ENCODE data around the gene KRT222.

Gene KRT222

DNA sequence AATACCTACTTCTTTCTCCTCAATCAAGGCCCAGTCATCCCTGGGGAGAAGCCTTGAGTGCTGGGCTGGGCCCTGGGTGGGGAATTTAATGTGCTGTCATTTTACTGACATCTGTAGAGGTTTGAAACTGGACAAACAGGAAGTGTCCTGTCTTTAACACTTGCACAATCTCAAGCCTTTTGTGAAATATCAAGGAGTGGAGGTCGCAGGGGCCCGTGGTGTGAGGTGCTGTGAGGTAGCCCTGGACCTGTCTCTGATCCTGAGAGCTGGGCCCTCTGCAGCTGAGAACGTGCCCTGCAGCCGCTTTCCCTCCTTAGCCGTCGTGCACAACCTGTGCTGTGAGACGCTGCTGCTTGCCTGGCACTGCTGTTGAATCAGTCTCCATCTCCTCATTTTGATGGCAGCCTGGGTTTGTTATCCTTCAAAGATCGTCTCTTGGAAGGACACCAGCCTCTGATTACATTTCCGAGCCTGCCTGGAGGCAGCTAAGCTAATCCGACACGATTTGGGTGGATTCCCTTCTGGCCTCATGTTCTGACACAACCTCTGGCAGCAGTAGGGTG lies 47.2 kb downstream of the KRT222 start:
- Histone ChIP-seq H3K4me1 (peaks cover 61% of the 10 kb centered on the region), H3K9ac (no peak overlapping the region), H3K36me3 (no peaks in the 10 kb centered on the region), H3K27me3 (no peaks in the 10 kb centered on the region), H3K4me2 (no peak overlapping the region), H3K9me3 (no peaks in the 10 kb centered on the region), H3K27ac (no peak overlapping the region), H3K4me3 (no peak overlapping the region), H4K20me1 (no peaks in the 10 kb centered on the region)
- no peak for TF ChIP-seq Cebpa-rat (IDR thresholded peaks at IDR 0.05)

DNA sequence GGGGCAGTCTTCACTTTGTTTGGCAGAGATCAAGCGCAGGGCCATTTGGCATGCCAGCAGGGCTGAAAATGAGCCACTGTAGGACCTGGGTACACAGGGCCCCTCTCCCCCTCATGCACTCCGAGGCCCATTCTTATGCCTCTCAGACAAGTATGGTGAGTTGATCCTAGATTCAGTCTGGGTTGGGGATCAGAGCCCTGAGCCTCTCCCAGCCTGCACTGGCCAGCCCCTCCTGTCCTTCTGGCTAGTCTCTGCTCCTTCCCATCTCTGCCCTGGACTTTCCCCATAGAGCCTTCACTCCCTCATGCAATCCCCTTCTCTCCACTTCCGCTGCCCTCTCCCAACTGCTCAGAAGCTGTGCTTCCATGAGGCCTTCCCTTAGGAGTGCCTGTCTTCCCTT lies 48.4 kb downstream of the KRT222 start:
- no peak overlapping the region for H3K27ac ChIP-seq
- no peaks in the 10 kb centered on the region for H4K20me1 ChIP-seq
- peaks cover 49% of the 10 kb centered on the region for H3K4me1 ChIP-seq
- no peaks in the 10 kb centered on the region for H3K27me3 ChIP-seq
- H3K4me2 ChIP-seq = no peak overlapping the region
- H3K9ac ChIP-seq = no peak overlapping the region
- no peak overlapping the region for H3K4me3 ChIP-seq
- H3K36me3 ChIP-seq = no peaks in the 10 kb centered on the region
- TF ChIP-seq Cebpa-rat (IDR thresholded peaks at IDR 0.05) = no peak
- no peaks in the 10 kb centered on the region for H3K9me3 ChIP-seq

DNA sequence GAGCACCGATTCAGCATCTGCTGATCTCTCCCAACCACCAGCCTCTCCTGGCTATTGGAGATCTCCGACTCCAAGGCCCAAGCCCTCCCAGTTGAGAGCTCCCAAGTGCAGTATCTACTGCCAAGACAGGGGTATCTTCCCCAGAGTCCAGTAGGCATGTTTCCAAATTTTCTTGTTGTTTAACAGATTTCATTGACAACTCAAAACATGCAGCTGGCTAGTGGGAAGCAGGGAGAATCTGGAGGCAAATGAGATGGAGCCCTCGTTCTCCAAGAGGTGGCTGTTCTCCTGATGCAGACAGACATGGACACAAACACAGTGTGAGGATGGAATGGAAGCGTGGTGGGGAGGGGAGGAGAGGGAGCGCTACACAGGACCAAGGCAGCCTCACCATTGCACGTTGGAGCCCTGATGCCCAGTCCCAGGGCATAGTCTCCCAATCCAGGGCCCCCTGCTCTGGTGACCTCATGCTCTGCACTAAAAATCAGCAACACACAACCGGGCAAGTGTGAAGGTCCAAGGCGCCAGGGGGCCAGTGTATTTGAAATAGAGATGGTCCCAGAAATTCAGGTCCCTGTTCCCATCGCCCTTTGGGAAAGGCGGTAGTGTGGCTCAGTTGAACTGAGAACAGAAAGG lies 49.0 kb downstream of the KRT222 start:
- no peak overlapping the region for H3K4me3 ChIP-seq
- H3K4me1 ChIP-seq = peaks cover 43% of the 10 kb centered on the region
- H3K4me2 ChIP-seq = peak overlapping the region; percentile 75

DNA sequence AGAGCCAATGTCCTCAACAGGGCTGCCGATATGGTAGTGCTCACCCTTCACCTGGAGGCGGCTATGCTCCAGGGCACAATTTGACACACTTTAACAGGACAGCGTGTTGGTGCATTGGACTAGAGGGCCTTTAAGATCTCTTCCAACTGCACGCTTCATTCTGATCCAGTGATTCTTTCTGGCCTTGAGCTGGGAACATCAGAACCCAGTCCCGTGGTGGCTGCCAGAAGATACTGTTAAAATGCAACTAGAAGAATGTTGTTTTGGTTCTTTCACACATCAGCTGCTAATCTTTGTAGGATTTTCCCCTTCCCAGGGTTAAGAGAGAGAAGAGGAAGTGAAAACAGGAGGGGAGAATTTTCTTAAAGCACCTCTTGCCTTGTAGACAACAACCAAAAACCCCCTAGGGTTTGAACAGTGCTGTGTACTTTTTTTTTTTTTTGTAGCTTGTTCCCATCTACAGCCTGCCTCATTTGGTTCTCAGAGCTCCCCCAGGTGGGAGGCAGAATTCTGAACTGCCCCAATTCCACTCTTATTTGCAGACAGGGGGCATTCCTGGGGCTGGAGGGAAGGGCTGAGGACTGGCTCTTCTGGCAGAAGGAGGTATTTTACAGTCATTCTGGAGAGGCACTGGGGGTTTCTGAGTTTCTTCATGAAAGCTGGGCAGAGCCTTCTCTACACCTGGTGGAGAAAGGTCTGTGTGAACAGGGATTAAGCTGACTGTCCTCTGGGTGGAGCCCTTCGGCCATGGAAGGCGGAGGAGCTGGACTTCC lies 49.7 kb downstream of the KRT222 start:
- H3K27me3 ChIP-seq = no peaks in the 10 kb centered on the region
- H3K9me3 ChIP-seq = no peaks in the 10 kb centered on the region
- no peaks in the 10 kb centered on the region for H4K20me1 ChIP-seq
- no peak overlapping the region for H3K4me3 ChIP-seq
- peaks cover 36% of the 10 kb centered on the region for H3K4me1 ChIP-seq
- TF ChIP-seq Cebpa-rat (IDR thresholded peaks at IDR 0.05) = no peak
- H3K36me3 ChIP-seq = no peaks in the 10 kb centered on the region
- H3K9ac ChIP-seq = 0 out of 2 replicates have a peak overlapping the region, but pooled peaks have one; percentile 9
- H3K27ac ChIP-seq = peak overlapping the region; percentile 45
- peak overlapping the region; percentile 75 for H3K4me2 ChIP-seq

More for the DNA sequence above, 49.0 kb downstream of the KRT222 start:
- no peaks in the 10 kb centered on the region for H4K20me1 ChIP-seq
- H3K36me3 ChIP-seq = no peaks in the 10 kb centered on the region
- H3K27me3 ChIP-seq = no peaks in the 10 kb centered on the region
- peak overlapping the region; percentile 45; the same call in 1 of the 2 replicates for H3K27ac ChIP-seq
- H3K9me3 ChIP-seq = no peaks in the 10 kb centered on the region
- no peak for TF ChIP-seq Cebpa-rat (IDR thresholded peaks at IDR 0.05)
- H3K9ac ChIP-seq = no peak overlapping the region

DNA sequence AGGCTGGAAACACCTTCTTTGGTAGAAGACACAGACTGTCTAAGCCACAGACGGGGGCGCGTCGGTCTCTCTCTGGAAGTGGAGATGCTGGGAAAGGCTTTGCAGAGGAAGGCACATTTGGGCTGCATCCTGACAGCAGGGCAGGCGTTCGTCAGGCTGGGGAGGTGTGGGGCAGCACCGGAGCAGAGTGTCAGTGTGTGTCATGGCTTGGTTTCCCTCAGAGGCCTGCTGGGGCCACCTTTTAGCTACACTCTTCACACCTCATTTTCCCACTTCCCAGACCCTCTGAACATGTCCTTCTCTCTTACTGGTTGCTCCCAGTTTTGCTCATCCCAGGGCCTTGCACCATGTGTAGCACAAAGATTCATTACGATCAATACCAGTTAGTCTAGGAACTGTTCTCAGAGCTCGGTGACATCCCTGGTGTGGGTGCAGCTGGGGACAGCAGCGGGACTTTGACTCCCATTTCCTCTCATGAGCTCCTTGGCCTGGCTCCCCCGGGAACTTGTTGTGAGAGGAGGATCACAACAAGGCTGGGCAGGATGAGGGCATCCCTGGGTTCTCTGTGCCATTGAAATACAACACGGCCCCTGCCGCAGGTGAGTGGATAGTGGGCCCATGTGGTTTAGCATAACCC lies 50.4 kb downstream of the KRT222 start:
- peak overlapping the region; percentile 75 for H3K4me2 ChIP-seq
- 0 out of 2 replicates have a peak overlapping the region, but pooled peaks have one; percentile 9 for H3K9ac ChIP-seq
- peak overlapping the region; percentile 45 for H3K27ac ChIP-seq
- H3K36me3 ChIP-seq = no peaks in the 10 kb centered on the region
- H3K27me3 ChIP-seq = no peaks in the 10 kb centered on the region
- no peak for TF ChIP-seq Cebpa-rat (IDR thresholded peaks at IDR 0.05)
- H3K4me3 ChIP-seq = no peak overlapping the region
- H4K20me1 ChIP-seq = no peaks in the 10 kb centered on the region
- no peaks in the 10 kb centered on the region for H3K9me3 ChIP-seq
- H3K4me1 ChIP-seq = peaks cover 29% of the 10 kb centered on the region

DNA sequence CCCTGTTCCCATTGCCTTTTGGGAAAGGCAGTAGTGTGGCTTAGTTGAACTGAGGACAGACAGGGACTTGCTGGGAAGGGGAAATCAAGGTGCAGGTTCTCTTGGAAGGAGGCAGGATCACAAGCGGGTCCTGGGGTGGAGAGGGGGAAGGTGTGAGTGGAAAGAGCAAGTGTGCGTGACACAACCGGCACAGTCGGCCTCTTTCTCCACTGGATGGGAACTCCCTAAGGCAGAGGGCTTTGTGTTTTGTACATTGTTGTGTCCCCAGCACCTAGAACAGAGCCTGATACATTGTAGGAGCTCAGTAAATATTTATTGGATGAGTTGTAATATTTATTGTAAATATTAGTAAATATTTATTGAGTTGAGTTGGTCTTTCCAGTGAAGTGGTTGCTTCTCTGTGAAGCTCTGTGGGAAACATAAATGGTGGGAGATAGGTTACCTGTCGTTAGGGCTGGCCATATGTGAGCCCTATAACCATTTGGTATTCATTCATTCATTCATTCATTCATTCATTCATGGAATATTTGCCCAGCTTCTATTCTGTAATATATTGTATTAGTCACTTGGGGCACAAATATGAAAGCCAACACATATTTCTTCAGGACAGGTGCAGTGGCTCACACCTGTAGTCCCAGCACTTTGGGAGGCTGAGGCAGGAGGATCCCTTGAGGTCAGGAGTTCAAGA lies 51.4 kb downstream of the KRT222 start:
- Histone ChIP-seq H4K20me1 (no peaks in the 10 kb centered on the region), H3K36me3 (no peaks in the 10 kb centered on the region), H3K4me2 (no peak overlapping the region), H3K4me1 (peaks cover 22% of the 10 kb centered on the region), H3K27ac (no peak overlapping the region), H3K27me3 (no peaks in the 10 kb centered on the region), H3K9ac (no peak overlapping the region), H3K9me3 (no peaks in the 10 kb centered on the region), H3K4me3 (no peak overlapping the region)
- no peak for TF ChIP-seq Cebpa-rat (IDR thresholded peaks at IDR 0.05)

DNA sequence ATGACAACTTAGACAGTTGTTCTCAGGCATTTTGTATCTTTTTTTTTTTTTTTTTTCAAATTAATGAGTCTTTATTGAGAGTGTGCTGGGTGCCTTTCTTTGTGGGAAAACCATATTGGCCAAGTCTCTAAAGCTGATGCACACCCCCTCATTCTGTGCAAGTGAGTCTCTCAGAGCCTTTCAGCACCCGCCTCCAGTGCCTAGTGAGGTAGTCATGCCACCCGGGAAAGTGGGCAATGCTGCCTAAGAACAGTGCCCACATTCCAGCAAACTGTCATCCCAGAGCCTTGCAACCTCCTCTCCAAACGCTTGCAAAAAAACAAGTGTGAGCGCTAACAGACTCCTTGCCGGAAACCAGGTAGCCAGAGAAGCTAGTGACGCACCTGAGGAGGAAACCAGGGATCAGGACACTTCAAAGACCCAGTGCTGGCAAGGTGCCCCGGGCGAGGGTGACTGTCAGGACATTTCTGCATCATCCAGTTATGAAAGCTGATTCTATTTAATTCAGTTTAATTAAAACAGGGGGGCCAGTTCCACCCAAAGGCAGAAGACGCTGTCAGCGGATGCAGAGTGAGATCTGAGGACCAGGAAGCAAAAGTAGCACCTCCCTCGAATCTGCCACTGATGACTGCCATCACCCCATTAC lies 52.3 kb downstream of the KRT222 start:
- no peaks in the 10 kb centered on the region for H3K27me3 ChIP-seq
- H3K4me3 ChIP-seq = no peak overlapping the region
- no peak overlapping the region for H3K27ac ChIP-seq
- H4K20me1 ChIP-seq = no peaks in the 10 kb centered on the region
- no peak overlapping the region for H3K4me2 ChIP-seq
- peaks cover 22% of the 10 kb centered on the region for H3K4me1 ChIP-seq
- no peak for TF ChIP-seq Cebpa-rat (IDR thresholded peaks at IDR 0.05)
- H3K36me3 ChIP-seq = no peaks in the 10 kb centered on the region
- no peaks in the 10 kb centered on the region for H3K9me3 ChIP-seq
- H3K9ac ChIP-seq = no peak overlapping the region

DNA sequence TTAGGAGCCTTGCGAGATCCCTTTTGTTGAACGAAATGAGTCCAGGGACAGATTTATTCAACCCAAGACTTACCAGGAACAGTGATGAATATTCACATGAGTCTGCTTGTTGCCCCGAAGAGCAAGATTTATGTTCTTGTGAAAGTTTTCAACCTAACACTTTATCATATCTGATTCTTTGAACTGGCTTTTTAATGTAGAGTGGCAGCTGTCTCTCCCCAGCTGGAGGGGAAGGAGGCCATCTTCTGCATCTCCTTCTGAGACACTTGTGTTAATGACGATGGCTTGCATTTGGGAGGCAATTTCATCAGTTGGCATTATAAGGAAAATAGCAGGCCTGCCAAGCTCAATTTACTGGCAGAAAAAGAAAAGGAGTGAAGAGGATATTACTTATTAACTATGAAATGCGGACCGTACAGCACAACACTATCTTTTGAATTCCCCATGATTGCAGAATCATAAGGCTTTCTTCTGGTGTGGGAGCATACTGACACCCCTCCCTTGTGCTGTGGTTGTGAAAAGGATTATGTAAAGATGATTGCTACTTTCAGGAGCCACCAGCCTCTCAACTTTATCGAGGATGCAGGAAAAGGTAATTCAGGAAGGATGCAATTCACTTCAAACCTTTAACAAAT lies 53.0 kb downstream of the KRT222 start:
- no peaks in the 10 kb centered on the region for H3K27me3 ChIP-seq
- no peak overlapping the region for H3K4me2 ChIP-seq
- no peaks in the 10 kb centered on the region for H3K9me3 ChIP-seq
- no peaks in the 10 kb centered on the region for H4K20me1 ChIP-seq
- TF ChIP-seq Cebpa-rat (IDR thresholded peaks at IDR 0.05) = no peak
- H3K4me1 ChIP-seq = peaks cover 22% of the 10 kb centered on the region
- no peak overlapping the region for H3K27ac ChIP-seq
- H3K9ac ChIP-seq = no peak overlapping the region
- H3K4me3 ChIP-seq = no peak overlapping the region
- no peaks in the 10 kb centered on the region for H3K36me3 ChIP-seq

DNA sequence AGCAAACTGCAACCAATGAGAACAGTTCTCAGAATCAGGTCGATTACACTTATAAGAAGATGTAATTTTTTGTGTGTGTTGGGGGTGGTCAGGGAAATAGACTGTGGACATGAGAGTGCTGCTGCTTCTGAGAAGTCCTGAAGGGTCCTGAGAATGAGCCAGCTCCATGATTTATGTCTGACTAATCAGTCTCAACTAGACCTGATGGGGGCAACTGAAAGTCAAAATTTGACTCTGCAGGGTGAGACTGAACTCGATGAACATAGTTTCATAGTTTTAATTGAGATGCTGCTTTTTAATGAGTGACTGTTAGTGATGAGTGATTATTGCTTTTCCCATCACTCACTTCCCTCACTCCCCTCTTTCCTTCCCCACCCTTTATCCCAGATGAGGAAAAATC lies 54.6 kb downstream of the KRT222 start:
- Histone ChIP-seq H3K4me2 (no peak overlapping the region), H3K4me3 (no peak overlapping the region), H3K4me1 (peaks cover 12% of the 10 kb centered on the region), H3K27me3 (no peaks in the 10 kb centered on the region), H3K27ac (no peak overlapping the region), H3K9ac (no peak overlapping the region), H3K9me3 (no peaks in the 10 kb centered on the region), H3K36me3 (no peaks in the 10 kb centered on the region), H4K20me1 (no peaks in the 10 kb centered on the region)
- TF ChIP-seq Cebpa-rat (IDR thresholded peaks at IDR 0.05) = no peak
